ENCODE results near the gene DCLK2.

DNA sequence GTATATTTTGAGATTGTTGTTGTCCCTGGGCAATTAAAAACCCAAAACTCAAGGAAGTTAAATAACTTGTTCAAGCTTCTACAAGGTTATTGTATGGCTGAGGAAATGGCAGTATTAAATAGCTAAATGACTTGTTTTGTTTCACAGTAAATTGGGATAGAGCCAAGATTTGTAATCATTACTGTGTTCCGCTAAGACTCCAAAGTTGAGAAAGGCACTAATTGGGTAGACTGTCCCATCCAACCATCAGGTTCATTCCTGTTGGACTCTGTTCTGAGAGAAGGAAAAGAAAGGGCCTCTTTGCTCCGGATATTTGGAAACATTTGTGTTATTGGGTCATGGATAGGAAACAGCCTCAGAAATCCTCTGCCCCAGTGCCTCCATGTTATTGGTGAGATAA, 82.2 kb downstream of the DCLK2 start:
- TF ChIP-seq, protein P1, sequence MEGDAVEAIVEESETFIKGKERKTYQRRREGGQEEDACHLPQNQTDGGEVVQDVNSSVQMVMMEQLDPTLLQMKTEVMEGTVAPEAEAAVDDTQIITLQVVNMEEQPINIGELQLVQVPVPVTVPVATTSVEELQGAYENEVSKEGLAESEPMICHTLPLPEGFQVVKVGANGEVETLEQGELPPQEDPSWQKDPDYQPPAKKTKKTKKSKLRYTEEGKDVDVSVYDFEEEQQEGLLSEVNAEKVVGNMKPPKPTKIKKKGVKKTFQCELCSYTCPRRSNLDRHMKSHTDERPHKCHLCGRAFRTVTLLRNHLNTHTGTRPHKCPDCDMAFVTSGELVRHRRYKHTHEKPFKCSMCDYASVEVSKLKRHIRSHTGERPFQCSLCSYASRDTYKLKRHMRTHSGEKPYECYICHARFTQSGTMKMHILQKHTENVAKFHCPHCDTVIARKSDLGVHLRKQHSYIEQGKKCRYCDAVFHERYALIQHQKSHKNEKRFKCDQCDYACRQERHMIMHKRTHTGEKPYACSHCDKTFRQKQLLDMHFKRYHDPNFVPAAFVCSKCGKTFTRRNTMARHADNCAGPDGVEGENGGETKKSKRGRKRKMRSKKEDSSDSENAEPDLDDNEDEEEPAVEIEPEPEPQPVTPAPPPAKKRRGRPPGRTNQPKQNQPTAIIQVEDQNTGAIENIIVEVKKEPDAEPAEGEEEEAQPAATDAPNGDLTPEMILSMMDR (IDR thresholded peaks at IDR 0.05; ENCODE audit: insufficient read depth, low read length, poor library complexity, severe bottlenecking): no peak
- TF ChIP-seq EZH2phosphoT487 (conservative IDR thresholded peaks at IDR 0.05; ENCODE audit: low read length): no peak

Data from SU-DHL-6 (cell line).